HepG2 (cell line): ENCODE measurements around the gene GRIN2C. TPM values are rescaled to one million over a fixed set of nuclear protein-coding genes. Genes with fewer than 3 reads are reported as not detected.

Experiments used
- CENPBD1 ChIP-seq: sonication (generic); formaldehyde crosslinking; IDR thresholded peaks from 2 replicates; pipeline ENCODE4 v1.8.0; 2022; ENCODE audit warnings: missing genetic modification reagents, low read depth, mild to moderate bottlenecking, borderline replicate concordance
- FOXP4 ChIP-seq: sonication (generic); formaldehyde crosslinking; IDR thresholded peaks from 2 replicates; pipeline ENCODE4 v1.4.0; 2020; ENCODE audit warnings: missing genetic modification reagents
- HNRNPLL ChIP-seq: fragments of 200-400 bp; formaldehyde crosslinking; IDR thresholded peaks from 2 replicates; pipeline ENCODE4 v1.6.1; 2017; ENCODE audit warnings: mild to moderate bottlenecking, low read depth, low read length; ENCODE audit not compliant: poor library complexity, severe bottlenecking
- MAX ChIP-seq: IDR thresholded peaks from 2 replicates; pipeline ENCODE4 v1.6.1; 2012; ENCODE audit warnings: inconsistent platforms
- MTA3 ChIP-seq: sonication (generic); formaldehyde crosslinking; IDR thresholded peaks from 2 replicates; pipeline ENCODE4 v1.4.0; 2020; ENCODE audit warnings: missing genetic modification reagents
- RXRA ChIP-seq: sonication (generic); formaldehyde crosslinking; IDR thresholded peaks from 2 replicates; pipeline ENCODE4 v1.5.1; 2020; ENCODE audit warnings: missing genetic modification reagents
- TAF1 ChIP-seq: sonication (generic); formaldehyde crosslinking; IDR thresholded peaks from 2 replicates; pipeline ENCODE4 v1.4.0; 2020; ENCODE audit warnings: missing genetic modification reagents
- YEATS4 ChIP-seq: sonication (generic); formaldehyde crosslinking; IDR thresholded peaks from 2 replicates; pipeline ENCODE4 v1.4.0; 2020; ENCODE audit warnings: missing genetic modification reagents, borderline replicate concordance
- ZMAT3 ChIP-seq: sonication (generic); formaldehyde crosslinking; conservative IDR thresholded peaks from 2 replicates; pipeline ENCODE4 v1.7.0; 2021; ENCODE audit warnings: missing genetic modification reagents
- ZNF17 ChIP-seq: sonication (generic); formaldehyde crosslinking; IDR thresholded peaks from 2 replicates; pipeline ENCODE4 v1.5.0; 2020; ENCODE audit warnings: mild to moderate bottlenecking, missing genetic modification reagents
- ZNF232 ChIP-seq: sonication (generic); formaldehyde crosslinking; IDR thresholded peaks from 2 replicates; pipeline ENCODE4 v1.4.0; 2020; ENCODE audit warnings: missing genetic modification reagents, borderline replicate concordance
- ZNF235 ChIP-seq: sonication (generic); formaldehyde crosslinking; IDR thresholded peaks from 2 replicates; pipeline ENCODE4 v1.8.1; 2023; ENCODE audit warnings: mild to moderate bottlenecking, missing genetic modification reagents, borderline replicate concordance
- ZNF343 ChIP-seq: sonication (generic); formaldehyde crosslinking; IDR thresholded peaks from 2 replicates; pipeline ENCODE4 v1.4.0; 2020; ENCODE audit warnings: mild to moderate bottlenecking, missing genetic modification reagents
- ZNF609 ChIP-seq: sonication (generic); formaldehyde crosslinking; IDR thresholded peaks from 2 replicates; pipeline ENCODE4 v1.4.0; 2020; ENCODE audit warnings: mild to moderate bottlenecking, missing genetic modification reagents, borderline replicate concordance
- ZNF672 ChIP-seq: sonication (generic); formaldehyde crosslinking; IDR thresholded peaks from 2 replicates; pipeline ENCODE4 v1.8.1; 2022; ENCODE audit warnings: missing genetic modification reagents
- ZNF691 ChIP-seq: sonication (generic); formaldehyde crosslinking; IDR thresholded peaks from 2 replicates; pipeline ENCODE4 v1.4.0; 2020; ENCODE audit warnings: missing genetic modification reagents, low read depth, mild to moderate bottlenecking, borderline replicate concordance
- ZNF782 ChIP-seq: sonication (generic); formaldehyde crosslinking; IDR thresholded peaks from 2 replicates; pipeline ENCODE4 v1.4.0; 2020; ENCODE audit warnings: missing genetic modification reagents, mild to moderate bottlenecking, borderline replicate concordance
- ZNF850 ChIP-seq: sonication (generic); formaldehyde crosslinking; conservative IDR thresholded peaks from 2 replicates; pipeline ENCODE4 v1.9.0; 2021; ENCODE audit warnings: mild to moderate bottlenecking, missing genetic modification reagents
- polyA plus RNA-seq, 8 experiments: library from polyadenylated mRNA; depleted of rRNA in 3 of 8; stranded (reverse) in 7 of 8; unstranded in 1 of 8; fragments of >200 nt; fragmentation: Illumina TruSeq in 4 of 8; extraction: Trizol in 4 of 8; gene quantifications; 2 replicates each; pipeline versions ENCODE4 v1.2.1 to v1.2.3, GENCODE V29; 2011 to 2016; ENCODE audit warnings: low read depth in 4 of 8, missing spikeins in 1 of 8, mixed read lengths in 1 of 8; ENCODE audit not compliant: insufficient read depth in 1 of 8
- total RNA-seq, 5 experiments: library from RNA; depleted of rRNA; stranded (reverse); fragments of >200 nt; fragmentation: Illumina TruSeq; extraction: Trizol; gene quantifications; 2 replicates each; pipeline ENCODE4 v1.2.3, GENCODE V29; 2016; ENCODE audit warnings: low read depth in 1 of 5

Gene GRIN2C
- total and polyA plus RNA-seq, 2 of the 13 experiments (the other 11 are each of a cell fraction or from before 2014, with no cell fraction given) = 0.03 to 0.11 TPM

DNA sequence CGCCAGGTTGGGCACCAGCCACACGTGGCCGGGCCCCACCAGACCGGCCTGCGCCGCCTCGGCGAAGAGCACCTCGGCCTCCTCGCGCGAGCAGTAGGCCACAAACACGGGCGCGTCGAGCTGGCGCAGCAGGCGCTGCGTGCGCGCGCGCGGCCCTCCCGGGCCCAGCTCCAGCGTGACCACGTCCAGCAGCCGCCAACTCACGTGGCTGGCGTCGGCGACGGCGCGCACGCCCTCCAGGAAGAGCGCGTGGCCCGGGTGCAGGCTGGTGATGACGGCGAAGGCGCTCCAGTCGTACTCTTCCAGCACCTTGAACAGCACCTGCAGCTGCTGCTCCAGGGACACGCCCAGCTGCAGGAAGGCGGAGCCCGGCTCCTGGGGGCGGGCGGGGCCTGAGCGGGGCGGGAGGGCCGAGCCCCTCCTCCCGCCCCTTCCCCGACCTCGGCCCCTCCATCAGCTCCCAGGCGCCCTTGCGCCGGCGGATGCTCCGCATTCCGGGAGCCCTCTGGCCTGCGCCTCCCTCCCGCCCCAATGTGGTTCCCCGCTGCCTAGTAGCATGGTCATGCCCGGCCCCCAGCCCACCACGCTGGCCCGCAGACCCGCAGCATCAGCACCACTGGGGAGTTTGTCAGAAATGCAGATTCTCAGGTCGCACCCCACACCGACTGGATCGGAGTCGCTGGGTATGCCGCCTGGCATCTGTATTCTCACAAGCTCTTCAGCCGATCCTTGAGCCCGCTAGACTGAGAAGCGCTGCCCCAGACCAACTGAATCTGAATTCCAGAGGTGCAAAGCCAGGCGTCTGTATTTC lies 7.2 kb downstream of the GRIN2C start (continued):
- TF ChIP-seq MTA3 (no peak), MAX (peak; percentile 79), FOXP4 (no peak), HNRNPLL (peak; percentile 27), ZNF232 (CRISPR knock-in tag) (no peak), ZNF17 (CRISPR knock-in tag) (no peak), ZNF691 (CRISPR knock-in tag) (0 out of 2 replicates have a peak, but pooled peaks have one; percentile 14), RXRA (no peak), ZNF850 (CRISPR knock-in tag) (no peak), TAF1 (CRISPR knock-in tag) (no peak), ZNF672 (CRISPR knock-in tag) (no peak), ZNF782 (no peak), CENPBD1 (CRISPR knock-in tag) (no peak), ZNF235 (CRISPR knock-in tag) (no peak), ZNF343 (CRISPR knock-in tag) (no peak), YEATS4 (CRISPR knock-in tag) (no peak; the same call in 1 of the 2 replicates), ZNF609 (CRISPR knock-in tag) (no peak), ZMAT3 (CRISPR knock-in tag) (no peak)
